ENCODE measurements around the gene MYL7. TPM values are rescaled to one million over a fixed set of nuclear protein-coding genes. Genes with fewer than 3 reads are reported as not detected.

MYL7 gene
- total RNA-seq, 1 experiment from 2014 or later = not detected

DNA sequence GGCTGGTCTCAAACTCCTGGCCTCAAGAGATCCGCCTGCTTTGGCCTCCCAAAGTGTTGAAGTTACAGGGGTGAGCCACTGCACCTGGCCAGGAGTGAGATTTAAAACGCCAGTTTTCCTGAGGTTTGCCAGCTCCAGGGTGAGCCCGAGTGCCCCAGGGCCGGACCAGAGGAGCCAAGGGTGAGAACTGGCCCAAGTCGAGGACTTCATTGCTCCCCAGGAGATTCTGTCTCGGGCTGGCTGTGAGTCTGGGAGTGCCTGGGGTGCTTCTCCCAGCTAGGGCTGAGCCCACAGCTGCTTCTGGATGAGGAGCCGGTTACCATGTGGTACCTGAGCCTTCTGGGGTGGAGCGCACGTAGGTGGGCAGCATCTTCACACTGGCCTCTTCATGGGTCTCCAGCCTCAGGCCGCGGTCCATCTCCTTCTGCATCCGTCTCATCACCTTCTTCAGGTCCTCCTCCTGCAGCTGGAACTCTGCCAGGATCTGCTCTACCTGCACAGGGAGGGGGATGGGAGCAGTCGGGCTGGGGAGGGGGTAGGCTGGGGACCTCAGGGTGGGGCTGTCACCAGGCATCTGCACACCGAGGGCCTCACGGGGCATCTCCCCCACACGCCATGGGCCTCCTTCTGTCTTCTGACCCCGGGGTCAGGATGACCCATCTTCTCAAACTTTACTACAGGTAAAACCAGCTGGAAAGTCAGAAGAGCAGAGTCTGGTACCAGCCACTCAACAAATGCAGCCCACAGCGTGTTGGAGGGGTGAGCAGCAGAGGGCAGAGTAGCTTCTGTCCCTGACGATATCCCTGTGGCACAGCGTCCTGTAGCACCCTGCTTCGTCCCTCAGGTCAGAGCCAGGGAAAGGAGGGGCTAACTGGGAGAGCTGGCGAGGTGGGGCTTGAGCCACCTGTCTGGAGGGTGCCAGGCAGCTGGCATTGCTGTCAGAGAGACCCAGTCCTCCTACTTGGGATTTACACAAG, 12.1 kb upstream of the MYL7 start:
- no peak for TF ChIP-seq EZH2 (IDR thresholded peaks at IDR 0.05; ENCODE audit: borderline replicate concordance, low read depth, low read length, poor library complexity, severe bottlenecking)
- TF ChIP-seq, protein P1, sequence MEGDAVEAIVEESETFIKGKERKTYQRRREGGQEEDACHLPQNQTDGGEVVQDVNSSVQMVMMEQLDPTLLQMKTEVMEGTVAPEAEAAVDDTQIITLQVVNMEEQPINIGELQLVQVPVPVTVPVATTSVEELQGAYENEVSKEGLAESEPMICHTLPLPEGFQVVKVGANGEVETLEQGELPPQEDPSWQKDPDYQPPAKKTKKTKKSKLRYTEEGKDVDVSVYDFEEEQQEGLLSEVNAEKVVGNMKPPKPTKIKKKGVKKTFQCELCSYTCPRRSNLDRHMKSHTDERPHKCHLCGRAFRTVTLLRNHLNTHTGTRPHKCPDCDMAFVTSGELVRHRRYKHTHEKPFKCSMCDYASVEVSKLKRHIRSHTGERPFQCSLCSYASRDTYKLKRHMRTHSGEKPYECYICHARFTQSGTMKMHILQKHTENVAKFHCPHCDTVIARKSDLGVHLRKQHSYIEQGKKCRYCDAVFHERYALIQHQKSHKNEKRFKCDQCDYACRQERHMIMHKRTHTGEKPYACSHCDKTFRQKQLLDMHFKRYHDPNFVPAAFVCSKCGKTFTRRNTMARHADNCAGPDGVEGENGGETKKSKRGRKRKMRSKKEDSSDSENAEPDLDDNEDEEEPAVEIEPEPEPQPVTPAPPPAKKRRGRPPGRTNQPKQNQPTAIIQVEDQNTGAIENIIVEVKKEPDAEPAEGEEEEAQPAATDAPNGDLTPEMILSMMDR (conservative IDR thresholded peaks at IDR 0.05; ENCODE audit: low read depth, low read length) = no peak
- no peaks in the 10 kb centered on the region for H3K27me3 ChIP-seq (replicated peaks; ENCODE audit: insufficient read depth, low read depth, low read length, poor library complexity)
- no peak overlapping the region for H3K4me3 ChIP-seq (ENCODE audit: low read depth, low read length, poor library complexity, severe bottlenecking)
- CTCF ChIA-PET = no interaction called here
- H3K9me3 ChIP-seq (ENCODE audit: low read depth, low read length, poor library complexity, severe bottlenecking) = no peaks in the 10 kb centered on the region
- DNase-seq (ENCODE audit: low spot score) = no peak
- intact Hi-C loops (cut with micrococcal nuclease; ENCODE audit: unreplicated experiment) = no loop called here
- H3K36me3 ChIP-seq (ENCODE audit: insufficient read depth, low read length, poor library complexity, severe bottlenecking) = no peaks in the 10 kb centered on the region
- H3K27ac ChIP-seq (ENCODE audit: low read depth, low read length, poor library complexity, severe bottlenecking) = no peak overlapping the region
- H3K4me1 ChIP-seq (ENCODE audit: insufficient read depth, low read length, poor library complexity, severe bottlenecking) = no peaks in the 10 kb centered on the region
- POLR2A ChIA-PET (ENCODE audit: low non-redundant PET) = no interaction called here
- no TSS peak for BruUV-seq (replicated peaks)

DNA sequence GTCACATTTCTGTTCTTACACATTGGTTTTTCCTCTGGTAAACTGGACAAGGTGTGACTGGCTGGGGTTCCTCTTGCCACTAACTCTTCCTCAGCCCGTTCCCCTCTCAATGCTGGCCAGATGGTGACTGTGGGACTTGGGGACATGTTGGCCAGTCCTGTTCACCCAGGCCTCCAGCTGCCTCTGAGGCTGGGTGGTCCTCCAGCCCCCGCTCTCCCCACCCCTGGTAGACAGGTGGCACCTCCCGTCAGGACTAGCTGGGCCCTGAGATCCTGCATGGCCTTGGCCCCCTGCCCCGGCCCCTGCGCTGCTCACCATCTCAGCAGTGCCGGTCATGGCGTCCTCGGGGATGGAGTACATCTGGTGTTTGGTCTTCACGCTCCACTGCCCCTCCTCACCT, 10.8 kb upstream of the MYL7 start:
- no peaks in the 10 kb centered on the region for H3K4me1 ChIP-seq (ENCODE audit: insufficient read depth, low read length, poor library complexity, severe bottlenecking)
- H3K27ac ChIP-seq (ENCODE audit: low read depth, low read length, poor library complexity, severe bottlenecking) = no peak overlapping the region
- intact Hi-C loops (cut with micrococcal nuclease; ENCODE audit: unreplicated experiment) = no loop called here
- TF ChIP-seq, protein P1 (conservative IDR thresholded peaks at IDR 0.05; ENCODE audit: low read depth, low read length) = no peak
- TF ChIP-seq EZH2 (IDR thresholded peaks at IDR 0.05; ENCODE audit: borderline replicate concordance, low read depth, low read length, poor library complexity, severe bottlenecking) = no peak
- ChIA-PET POLR2A (ENCODE audit: low non-redundant PET) (no interaction called here), CTCF (no interaction called here)
- no peaks in the 10 kb centered on the region for H3K27me3 ChIP-seq (replicated peaks; ENCODE audit: insufficient read depth, low read depth, low read length, poor library complexity)
- H3K4me3 ChIP-seq (ENCODE audit: low read depth, low read length, poor library complexity, severe bottlenecking) = no peak overlapping the region
- BruUV-seq (replicated peaks) = no TSS peak
- no peaks in the 10 kb centered on the region for H3K36me3 ChIP-seq (ENCODE audit: insufficient read depth, low read length, poor library complexity, severe bottlenecking)
- no peaks in the 10 kb centered on the region for H3K9me3 ChIP-seq (ENCODE audit: low read depth, low read length, poor library complexity, severe bottlenecking)
- no peak for DNase-seq (ENCODE audit: low spot score)

DNA sequence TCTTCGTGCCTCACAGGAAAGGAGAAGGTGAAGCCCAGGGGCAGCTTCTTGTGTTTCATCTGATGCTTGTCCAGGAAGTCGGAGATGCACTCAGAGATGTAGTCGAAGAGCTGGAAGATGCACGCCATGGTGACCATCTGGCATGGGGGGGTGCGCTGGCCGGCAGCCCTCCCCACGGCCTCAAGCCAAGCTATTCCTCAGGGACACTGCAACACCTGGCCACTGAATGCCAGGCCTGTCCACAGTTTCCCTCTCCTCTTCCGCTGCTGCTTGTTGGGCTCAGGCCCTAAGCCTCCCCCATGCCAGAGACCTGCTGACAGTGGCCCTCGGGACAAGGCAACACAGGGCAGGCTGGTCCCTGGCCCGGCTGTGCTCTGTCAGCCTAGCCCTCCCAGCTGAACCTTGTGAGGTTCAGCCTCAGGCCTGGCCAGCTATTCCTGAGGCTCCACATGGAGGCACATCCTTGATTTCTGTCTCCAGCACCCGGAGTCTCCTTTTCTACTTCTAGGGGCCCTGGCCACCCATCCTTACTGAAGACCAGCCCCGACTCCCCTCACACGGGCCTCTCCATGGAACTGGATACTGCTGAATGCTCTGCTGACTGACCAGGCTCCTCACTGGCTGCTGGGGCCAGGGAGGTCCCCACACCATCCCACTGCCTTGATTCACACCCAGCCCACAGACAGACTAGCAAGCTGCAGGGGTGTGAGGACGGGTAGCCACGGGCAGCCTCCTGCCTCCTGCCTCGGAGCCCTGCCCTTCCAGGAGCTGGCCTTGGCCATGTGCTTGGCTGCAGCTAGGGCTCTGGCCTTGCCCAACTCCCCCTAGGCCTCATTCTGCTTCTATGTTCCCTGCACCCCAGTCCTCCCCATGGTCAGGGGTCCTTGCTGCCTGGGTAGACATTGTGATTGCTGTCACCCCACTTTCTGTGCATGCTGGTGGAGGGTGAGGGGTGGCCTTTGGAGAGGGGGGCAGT, 10.1 kb upstream of the MYL7 start:
- H3K27me3 ChIP-seq (replicated peaks; ENCODE audit: insufficient read depth, low read depth, low read length, poor library complexity) = no peaks in the 10 kb centered on the region
- H3K27ac ChIP-seq (ENCODE audit: low read depth, low read length, poor library complexity, severe bottlenecking) = no peak overlapping the region
- intact Hi-C loops (cut with micrococcal nuclease; ENCODE audit: unreplicated experiment) = no loop called here
- CTCF ChIA-PET = no interaction called here
- no peaks in the 10 kb centered on the region for H3K4me1 ChIP-seq (ENCODE audit: insufficient read depth, low read length, poor library complexity, severe bottlenecking)
- no TSS peak for BruUV-seq (replicated peaks)
- no peak for DNase-seq (ENCODE audit: low spot score)
- H3K4me3 ChIP-seq (ENCODE audit: low read depth, low read length, poor library complexity, severe bottlenecking) = no peak overlapping the region
- H3K9me3 ChIP-seq (ENCODE audit: low read depth, low read length, poor library complexity, severe bottlenecking) = no peaks in the 10 kb centered on the region
- POLR2A ChIA-PET (ENCODE audit: low non-redundant PET) = no interaction called here
- H3K36me3 ChIP-seq (ENCODE audit: insufficient read depth, low read length, poor library complexity, severe bottlenecking) = no peaks in the 10 kb centered on the region
- TF ChIP-seq, protein P1 (conservative IDR thresholded peaks at IDR 0.05; ENCODE audit: low read depth, low read length) = no peak
- no peak for TF ChIP-seq EZH2 (IDR thresholded peaks at IDR 0.05; ENCODE audit: borderline replicate concordance, low read depth, low read length, poor library complexity, severe bottlenecking)

All from A673 (cell line).